SH-SY5Y (cell line): ENCODE measurements around the gene SSBP3.

Source experiments
- GATA2 ChIP-seq: IDR thresholded peaks from 2 replicates; pipeline ENCODE4 v1.6.1; 2011; ENCODE audit warnings: mild to moderate bottlenecking, low read depth, low read length
- GATA3 ChIP-seq: IDR thresholded peaks from 2 replicates; pipeline ENCODE4 v1.6.1; 2011; ENCODE audit warnings: low read depth, mild to moderate bottlenecking, low read length, moderate library complexity

DNA sequence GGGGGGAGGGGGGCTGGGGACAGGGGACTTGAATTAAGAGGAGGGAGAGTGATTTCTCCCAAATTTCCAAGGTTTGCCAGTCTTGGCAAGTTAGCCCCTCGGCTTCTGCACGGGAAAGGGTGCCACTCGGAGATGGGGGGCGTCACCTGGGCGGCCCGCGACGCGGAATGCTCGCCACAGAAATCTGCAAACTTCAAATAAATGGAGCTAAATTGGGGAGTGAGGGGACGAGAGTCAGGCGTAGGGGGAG is 885 bp upstream of the SSBP3 start:
- TF ChIP-seq GATA2 (no peak), GATA3 (no peak)
